Retinal pigment epithelial cell (primary cell): ENCODE measurements around the gene FTCD.

Experiments
- DNase-seq: peaks from one replicate; pipeline ENCODE4 v3.0.0-alpha.2; 2010; ENCODE audit warnings: low read depth
- H3K4me3 ChIP-seq: 2 replicates; pipeline ENCODE4 v1.5.1; 2011; ENCODE audit warnings: mild to moderate bottlenecking, low read length, control low read depth, moderate library complexity
- CTCF ChIP-seq: conservative IDR thresholded peaks from 2 replicates; pipeline ENCODE4 v1.5.1; 2011; ENCODE audit warnings: low read depth, low read length, control low read depth, inconsistent platforms

The FTCD gene

GRCh38 chr21:46163380-46163779 is 8.0 kb upstream of the FTCD start:
- no peak overlapping the region for H3K4me3 ChIP-seq
- no peak for TF ChIP-seq CTCF
- DNase-seq, result no peak

DNA sequence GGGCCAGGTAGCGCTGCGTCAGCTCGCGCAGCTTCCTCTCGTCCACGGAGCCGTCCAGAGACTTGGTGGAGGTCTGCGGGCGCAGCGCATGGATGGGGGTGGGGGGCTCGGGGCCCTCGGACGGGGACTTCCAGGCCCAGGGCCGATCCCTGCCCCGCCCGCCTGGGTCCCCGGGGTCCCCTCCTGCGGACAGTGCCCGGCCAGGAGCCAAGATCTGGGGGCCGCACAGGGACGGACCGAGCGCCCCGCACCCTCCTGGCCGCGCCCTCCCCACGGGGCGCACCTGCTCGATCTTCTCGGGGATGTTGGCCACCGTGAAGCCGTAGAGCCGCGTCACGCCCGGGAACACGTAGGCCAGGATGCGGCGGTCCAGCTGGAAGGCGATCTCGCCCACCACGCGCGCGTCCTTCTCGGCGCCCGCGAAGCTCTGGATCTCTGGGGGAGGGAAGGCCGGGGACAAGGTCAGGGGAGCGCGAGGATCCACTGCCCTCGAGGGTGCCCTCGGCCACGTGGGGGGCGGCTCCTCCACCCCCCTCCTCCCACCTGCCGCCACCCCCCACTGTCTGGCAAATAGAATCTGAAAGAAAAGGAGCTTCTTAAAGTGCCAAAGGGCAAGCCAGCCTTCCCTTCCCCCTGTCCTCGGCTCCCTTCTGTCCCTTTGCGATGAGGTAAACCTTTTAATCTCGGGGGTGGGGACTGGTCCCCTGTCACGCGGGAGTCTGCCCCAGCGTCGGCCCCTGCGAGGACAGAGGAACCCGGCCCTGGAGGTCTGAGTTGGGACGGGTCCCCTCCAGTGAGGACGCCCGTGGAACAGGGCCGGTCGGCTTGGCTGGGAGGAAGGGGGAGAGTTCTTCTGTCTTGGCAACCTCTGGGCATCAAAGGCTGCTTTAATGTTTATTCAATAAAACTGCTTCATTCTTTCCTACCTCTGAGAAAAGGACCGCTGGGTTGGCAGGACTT is 6.5 kb upstream of the FTCD start:
- H3K4me3 ChIP-seq, result no peak overlapping the region
- no peak for TF ChIP-seq CTCF
- no peak for DNase-seq

DNA sequence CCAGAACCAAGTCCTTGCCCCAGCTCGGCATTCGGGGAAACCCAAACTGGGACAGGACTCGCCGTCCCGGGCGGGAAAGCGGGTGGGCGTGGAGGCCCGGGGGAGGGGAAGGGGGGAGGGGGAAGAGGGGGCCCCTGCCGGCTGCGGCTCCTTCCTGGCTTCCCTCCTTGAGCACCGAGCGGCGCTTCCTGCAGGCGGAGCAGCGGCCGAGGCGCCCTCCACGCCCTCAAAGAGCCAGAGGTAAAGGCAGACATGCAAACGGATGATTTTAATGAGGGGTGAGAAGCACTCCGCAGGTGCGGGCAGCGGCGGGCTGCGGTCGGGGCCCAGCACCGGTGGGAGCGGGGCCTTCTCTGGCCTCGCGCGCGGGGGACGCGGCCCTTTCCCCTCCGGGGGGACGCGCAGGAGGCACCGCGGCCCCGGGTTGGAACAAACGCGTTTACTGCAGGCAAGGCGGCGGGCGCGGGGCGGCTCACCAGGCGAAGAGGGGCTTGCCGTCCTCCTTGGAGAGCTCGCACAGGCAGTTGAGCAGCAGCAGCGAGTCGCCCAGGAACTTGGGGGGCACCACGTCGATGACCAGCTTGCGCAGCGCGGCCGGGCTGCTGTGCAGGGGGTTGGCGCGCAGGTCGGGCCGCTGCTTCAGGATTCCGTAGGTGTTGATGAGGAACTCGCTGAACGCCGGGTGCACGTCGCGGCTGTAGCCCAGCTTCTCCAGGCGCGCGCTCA is 5.7 kb upstream of the FTCD start:
- no peak overlapping the region for H3K4me3 ChIP-seq
- DNase-seq, result no peak
- no peak for TF ChIP-seq CTCF

DNA sequence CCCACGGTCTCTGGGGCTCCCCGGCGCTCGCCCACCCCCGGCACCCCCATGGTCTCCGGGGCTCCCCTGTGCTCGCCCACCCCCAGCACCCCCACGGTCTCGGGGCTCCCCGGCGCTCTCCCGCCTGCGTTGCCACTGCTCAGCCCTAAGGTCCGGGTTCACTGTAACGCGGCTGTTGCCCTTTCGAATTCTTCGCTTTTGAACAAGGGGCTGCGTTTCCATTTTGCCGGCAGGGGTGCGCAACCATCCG is 5.2 kb upstream of the FTCD start:
- no peak overlapping the region for H3K4me3 ChIP-seq
- no peak for TF ChIP-seq CTCF
- DNase-seq, result no peak

DNA sequence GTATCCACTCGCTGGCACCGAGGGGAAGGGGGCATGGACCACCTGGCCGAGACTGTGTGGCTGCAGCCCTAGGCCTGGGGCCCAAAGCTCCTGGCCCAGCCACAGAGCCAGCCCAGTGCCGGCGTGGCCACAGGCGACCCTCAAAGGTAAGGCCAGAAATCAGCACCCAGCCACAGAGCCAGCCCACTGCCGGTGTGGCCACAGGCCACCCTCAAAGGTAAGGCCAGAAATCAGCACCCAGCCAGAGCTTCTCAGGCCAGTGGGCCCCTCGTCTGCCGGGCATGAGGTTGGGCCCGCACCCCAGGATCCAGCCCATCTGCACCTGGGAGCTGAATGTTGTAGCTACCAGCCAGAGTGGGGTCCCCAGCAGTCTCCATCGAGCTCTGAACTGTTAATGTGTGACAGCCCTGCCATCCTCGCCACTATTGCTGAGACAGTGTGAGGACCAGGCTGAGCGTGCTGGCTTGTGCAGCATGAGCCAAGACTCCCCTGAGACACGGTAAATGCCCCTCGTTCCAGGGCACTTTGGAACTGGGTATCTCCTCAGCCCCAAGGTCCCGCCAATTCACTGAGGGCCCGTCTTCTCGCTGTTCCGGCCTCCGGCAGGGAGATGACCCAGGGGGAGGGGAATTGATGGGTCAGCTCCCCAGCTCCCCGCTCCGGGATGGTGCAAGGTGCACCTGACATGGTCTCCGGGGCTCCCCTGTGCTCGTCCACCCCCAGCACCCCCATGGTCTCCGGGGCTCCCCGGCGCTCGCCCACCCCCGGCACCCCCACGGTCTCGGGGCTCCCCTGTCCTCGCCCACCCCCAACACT is 4.7 kb upstream of the FTCD start:
- no peak overlapping the region for H3K4me3 ChIP-seq
- TF ChIP-seq CTCF, result no peak
- DNase-seq, result no peak

GRCh38 chr21:46159390-46159789 is 4.0 kb upstream of the FTCD start:
- TF ChIP-seq CTCF, result no peak
- no peak for DNase-seq
- H3K4me3 ChIP-seq, result no peak overlapping the region
